K562 (cell line): ENCODE data around the gene EGFL7. TPM values are rescaled to one million over a fixed set of nuclear protein-coding genes. Genes with fewer than 3 reads are reported as not detected.

Experiments used
- BRCA1 ChIP-seq, 2 experiments: fragments of 450-650 bp in 1 of 2; sonication (generic) in 1 of 2; formaldehyde crosslinking in 1 of 2; IDR thresholded peaks; 2 replicates each; pipeline versions ENCODE4 v1.5.0 to v1.6.1; 2017 to 2020; ENCODE audit warnings: mild to moderate bottlenecking in 1 of 2, missing genetic modification reagents in 1 of 2
- CBX1 ChIP-seq: sonication (generic); IDR thresholded peaks from 2 replicates; pipeline ENCODE4 v1.6.1; 2016; ENCODE audit warnings: antibody characterized with exemption, low read depth, mild to moderate bottlenecking
- GABPB2 ChIP-seq: fragments of 250-450 bp; sonication (Bioruptor Pico); conservative IDR thresholded peaks from 2 replicates; pipeline ENCODE4 v1.5.1; 2021; ENCODE audit warnings: mild to moderate bottlenecking
- KDM5B ChIP-seq: fragments of 200-600 bp; sonication (generic); IDR thresholded peaks from 2 replicates; pipeline ENCODE4 v1.6.1; 2012; ENCODE audit warnings: low read depth, mild to moderate bottlenecking, moderate library complexity, low read length, control low read depth, inconsistent platforms; ENCODE audit not compliant: insufficient replicate concordance
- NFIC ChIP-seq: fragments of 450-650 bp; IDR thresholded peaks from 2 replicates; pipeline ENCODE4 v1.6.1; 2017; ENCODE audit warnings: mild to moderate bottlenecking, inconsistent platforms
- polyA plus RNA-seq, 8 experiments: library from polyadenylated mRNA; depleted of rRNA in 4 of 8; stranded (reverse) in 5 of 8; unstranded in 3 of 8; fragments of >200 nt; fragmentation: Nextera tagmentation in 2 of 8; fragmentation: Illumina TruSeq in 1 of 8; extraction: Ambion mirVana in 2 of 8; extraction: Trizol in 1 of 8; gene quantifications; 2 replicates each; pipeline versions ENCODE4 v1.2.1 to v1.2.3, GENCODE V29; 2011 to 2014; ENCODE audit warnings: inconsistent platforms in 1 of 8, missing spikeins in 1 of 8
- total RNA-seq, 7 experiments: library from RNA; depleted of rRNA in 6 of 7; stranded (reverse); fragments of >200 nt in 6 of 7; fragmentation: Illumina TruSeq in 2 of 7; extraction: Trizol in 2 of 7; gene quantifications; 2 replicates each; pipeline versions ENCODE4 v1.2.1 to v1.2.3, GENCODE V29; 2011 to 2021; ENCODE audit warnings: low replicate concordance in 1 of 7
- TF ChIP-seq, protein P1 (sequence below): fragments of 200-600 bp; sonication (generic); IDR thresholded peaks from one replicate; pipeline ENCODE4 v1.6.1; 2012; ENCODE audit warnings: mild to moderate bottlenecking, low read depth, low read length, inconsistent platforms

Gene EGFL7
- total and polyA plus RNA-seq, 9 of the 15 experiments (the other 6 are each of a cell fraction or from before 2014, with no cell fraction given), result 1.5 to 286 (median 55.5) TPM

DNA sequence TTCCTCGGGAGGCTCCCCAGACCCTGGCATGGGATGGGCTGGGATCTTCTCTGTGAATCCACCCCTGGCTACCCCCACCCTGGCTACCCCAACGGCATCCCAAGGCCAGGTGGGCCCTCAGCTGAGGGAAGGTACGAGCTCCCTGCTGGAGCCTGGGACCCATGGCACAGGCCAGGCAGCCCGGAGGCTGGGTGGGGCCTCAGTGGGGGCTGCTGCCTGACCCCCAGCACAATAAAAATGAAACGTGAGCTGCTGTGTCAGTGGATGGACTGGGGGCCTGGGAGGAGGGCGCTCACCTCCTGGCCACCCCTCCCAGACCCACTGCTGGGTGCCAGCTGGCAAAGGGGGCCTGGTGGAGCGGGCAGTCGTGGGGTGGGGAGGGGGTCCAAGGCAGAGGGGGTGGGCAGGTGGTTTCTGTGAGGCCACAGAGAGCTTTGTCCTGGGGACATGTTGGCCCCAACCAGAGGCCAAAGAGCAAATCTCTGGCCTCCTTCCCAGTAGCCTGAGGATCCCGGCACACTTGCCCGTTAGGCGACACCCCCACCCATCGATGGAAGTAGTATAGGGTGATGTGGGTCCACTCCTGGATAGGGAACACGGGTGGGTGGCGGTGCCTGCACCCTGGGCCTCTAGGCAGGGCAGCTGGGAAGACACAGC lies 9.8 kb downstream of the EGFL7 start (continued):
- TF ChIP-seq, protein P1, sequence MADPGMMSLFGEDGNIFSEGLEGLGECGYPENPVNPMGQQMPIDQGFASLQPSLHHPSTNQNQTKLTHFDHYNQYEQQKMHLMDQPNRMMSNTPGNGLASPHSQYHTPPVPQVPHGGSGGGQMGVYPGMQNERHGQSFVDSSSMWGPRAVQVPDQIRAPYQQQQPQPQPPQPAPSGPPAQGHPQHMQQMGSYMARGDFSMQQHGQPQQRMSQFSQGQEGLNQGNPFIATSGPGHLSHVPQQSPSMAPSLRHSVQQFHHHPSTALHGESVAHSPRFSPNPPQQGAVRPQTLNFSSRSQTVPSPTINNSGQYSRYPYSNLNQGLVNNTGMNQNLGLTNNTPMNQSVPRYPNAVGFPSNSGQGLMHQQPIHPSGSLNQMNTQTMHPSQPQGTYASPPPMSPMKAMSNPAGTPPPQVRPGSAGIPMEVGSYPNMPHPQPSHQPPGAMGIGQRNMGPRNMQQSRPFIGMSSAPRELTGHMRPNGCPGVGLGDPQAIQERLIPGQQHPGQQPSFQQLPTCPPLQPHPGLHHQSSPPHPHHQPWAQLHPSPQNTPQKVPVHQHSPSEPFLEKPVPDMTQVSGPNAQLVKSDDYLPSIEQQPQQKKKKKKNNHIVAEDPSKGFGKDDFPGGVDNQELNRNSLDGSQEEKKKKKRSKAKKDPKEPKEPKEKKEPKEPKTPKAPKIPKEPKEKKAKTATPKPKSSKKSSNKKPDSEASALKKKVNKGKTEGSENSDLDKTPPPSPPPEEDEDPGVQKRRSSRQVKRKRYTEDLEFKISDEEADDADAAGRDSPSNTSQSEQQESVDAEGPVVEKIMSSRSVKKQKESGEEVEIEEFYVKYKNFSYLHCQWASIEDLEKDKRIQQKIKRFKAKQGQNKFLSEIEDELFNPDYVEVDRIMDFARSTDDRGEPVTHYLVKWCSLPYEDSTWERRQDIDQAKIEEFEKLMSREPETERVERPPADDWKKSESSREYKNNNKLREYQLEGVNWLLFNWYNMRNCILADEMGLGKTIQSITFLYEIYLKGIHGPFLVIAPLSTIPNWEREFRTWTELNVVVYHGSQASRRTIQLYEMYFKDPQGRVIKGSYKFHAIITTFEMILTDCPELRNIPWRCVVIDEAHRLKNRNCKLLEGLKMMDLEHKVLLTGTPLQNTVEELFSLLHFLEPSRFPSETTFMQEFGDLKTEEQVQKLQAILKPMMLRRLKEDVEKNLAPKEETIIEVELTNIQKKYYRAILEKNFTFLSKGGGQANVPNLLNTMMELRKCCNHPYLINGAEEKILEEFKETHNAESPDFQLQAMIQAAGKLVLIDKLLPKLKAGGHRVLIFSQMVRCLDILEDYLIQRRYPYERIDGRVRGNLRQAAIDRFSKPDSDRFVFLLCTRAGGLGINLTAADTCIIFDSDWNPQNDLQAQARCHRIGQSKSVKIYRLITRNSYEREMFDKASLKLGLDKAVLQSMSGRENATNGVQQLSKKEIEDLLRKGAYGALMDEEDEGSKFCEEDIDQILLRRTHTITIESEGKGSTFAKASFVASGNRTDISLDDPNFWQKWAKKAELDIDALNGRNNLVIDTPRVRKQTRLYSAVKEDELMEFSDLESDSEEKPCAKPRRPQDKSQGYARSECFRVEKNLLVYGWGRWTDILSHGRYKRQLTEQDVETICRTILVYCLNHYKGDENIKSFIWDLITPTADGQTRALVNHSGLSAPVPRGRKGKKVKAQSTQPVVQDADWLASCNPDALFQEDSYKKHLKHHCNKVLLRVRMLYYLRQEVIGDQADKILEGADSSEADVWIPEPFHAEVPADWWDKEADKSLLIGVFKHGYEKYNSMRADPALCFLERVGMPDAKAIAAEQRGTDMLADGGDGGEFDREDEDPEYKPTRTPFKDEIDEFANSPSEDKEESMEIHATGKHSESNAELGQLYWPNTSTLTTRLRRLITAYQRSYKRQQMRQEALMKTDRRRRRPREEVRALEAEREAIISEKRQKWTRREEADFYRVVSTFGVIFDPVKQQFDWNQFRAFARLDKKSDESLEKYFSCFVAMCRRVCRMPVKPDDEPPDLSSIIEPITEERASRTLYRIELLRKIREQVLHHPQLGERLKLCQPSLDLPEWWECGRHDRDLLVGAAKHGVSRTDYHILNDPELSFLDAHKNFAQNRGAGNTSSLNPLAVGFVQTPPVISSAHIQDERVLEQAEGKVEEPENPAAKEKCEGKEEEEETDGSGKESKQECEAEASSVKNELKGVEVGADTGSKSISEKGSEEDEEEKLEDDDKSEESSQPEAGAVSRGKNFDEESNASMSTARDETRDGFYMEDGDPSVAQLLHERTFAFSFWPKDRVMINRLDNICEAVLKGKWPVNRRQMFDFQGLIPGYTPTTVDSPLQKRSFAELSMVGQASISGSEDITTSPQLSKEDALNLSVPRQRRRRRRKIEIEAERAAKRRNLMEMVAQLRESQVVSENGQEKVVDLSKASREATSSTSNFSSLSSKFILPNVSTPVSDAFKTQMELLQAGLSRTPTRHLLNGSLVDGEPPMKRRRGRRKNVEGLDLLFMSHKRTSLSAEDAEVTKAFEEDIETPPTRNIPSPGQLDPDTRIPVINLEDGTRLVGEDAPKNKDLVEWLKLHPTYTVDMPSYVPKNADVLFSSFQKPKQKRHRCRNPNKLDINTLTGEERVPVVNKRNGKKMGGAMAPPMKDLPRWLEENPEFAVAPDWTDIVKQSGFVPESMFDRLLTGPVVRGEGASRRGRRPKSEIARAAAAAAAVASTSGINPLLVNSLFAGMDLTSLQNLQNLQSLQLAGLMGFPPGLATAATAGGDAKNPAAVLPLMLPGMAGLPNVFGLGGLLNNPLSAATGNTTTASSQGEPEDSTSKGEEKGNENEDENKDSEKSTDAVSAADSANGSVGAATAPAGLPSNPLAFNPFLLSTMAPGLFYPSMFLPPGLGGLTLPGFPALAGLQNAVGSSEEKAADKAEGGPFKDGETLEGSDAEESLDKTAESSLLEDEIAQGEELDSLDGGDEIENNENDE, result peak; percentile 69
- 0 out of 2 replicates have a peak, but pooled peaks have one; percentile 6 for TF ChIP-seq CBX1
- 0 out of 2 replicates have a peak, but pooled peaks have one; percentile 35 for TF ChIP-seq NFIC
- TF ChIP-seq GABPB2 (CRISPR knock-in tag), result no peak
- no peak for TF ChIP-seq BRCA1 (IDR thresholded peaks at IDR 0.05)
- TF ChIP-seq BRCA1 (CRISPR knock-in tag; IDR thresholded peaks at IDR 0.05), result no peak
- TF ChIP-seq KDM5B, result peak; percentile 35
- TF ChIP-seq, all 486 proteins: peak for 24
